HepG2 (cell line): ENCODE data around the gene RCCD1. TPM values are rescaled to one million over a fixed set of nuclear protein-coding genes. Genes with fewer than 3 reads are reported as not detected.
A peak's percentile ranks its signal among the peaks of the same experiment; 100 is the strongest.

Experiments
- ATF3 ChIP-seq: sonication (generic); formaldehyde crosslinking; IDR thresholded peaks from 2 replicates; pipeline ENCODE4 v1.4.0; 2020; ENCODE audit warnings: missing genetic modification reagents
- KLF13 ChIP-seq: sonication (generic); formaldehyde crosslinking; IDR thresholded peaks from 2 replicates; pipeline ENCODE4 v1.4.0; 2020; ENCODE audit warnings: mild to moderate bottlenecking, missing genetic modification reagents
- MAFF ChIP-seq: IDR thresholded peaks from 2 replicates; pipeline ENCODE4 v1.6.1; 2011; ENCODE audit warnings: low read depth, low read length, improper control_type of control experiment
- MNT ChIP-seq: fragments of 450-650 bp; IDR thresholded peaks from 2 replicates; pipeline ENCODE4 v1.6.1; 2016
- MTA3 ChIP-seq: sonication (generic); formaldehyde crosslinking; IDR thresholded peaks from 2 replicates; pipeline ENCODE4 v1.4.0; 2020; ENCODE audit warnings: missing genetic modification reagents
- NFE2 ChIP-seq: sonication (generic); formaldehyde crosslinking; IDR thresholded peaks from 2 replicates; pipeline ENCODE4 v1.4.0; 2020; ENCODE audit warnings: missing genetic modification reagents
- REL ChIP-seq: sonication (generic); formaldehyde crosslinking; conservative IDR thresholded peaks from 2 replicates; pipeline ENCODE4 v1.8.0; 2022; ENCODE audit warnings: mild to moderate bottlenecking, missing genetic modification reagents, moderate library complexity
- SALL2 ChIP-seq: sonication (generic); formaldehyde crosslinking; IDR thresholded peaks from 2 replicates; pipeline ENCODE4 v1.8.1; 2023; ENCODE audit warnings: mild to moderate bottlenecking, missing genetic modification reagents, inconsistent platforms
- STAT6 ChIP-seq: sonication (generic); formaldehyde crosslinking; IDR thresholded peaks from 2 replicates; pipeline ENCODE4 v1.4.0; 2020; ENCODE audit warnings: missing genetic modification reagents, mild to moderate bottlenecking, borderline replicate concordance
- ZBTB14 ChIP-seq: sonication (generic); formaldehyde crosslinking; IDR thresholded peaks from 2 replicates; pipeline ENCODE4 v1.4.0; 2020; ENCODE audit warnings: missing genetic modification reagents
- ZNF101 ChIP-seq: sonication (generic); formaldehyde crosslinking; IDR thresholded peaks from 2 replicates; pipeline ENCODE4 v1.4.0; 2020; ENCODE audit warnings: mild to moderate bottlenecking, low read depth, missing genetic modification reagents, borderline replicate concordance
- ZNF230 ChIP-seq: sonication (generic); formaldehyde crosslinking; IDR thresholded peaks from 2 replicates; pipeline ENCODE4 v1.4.0; 2020; ENCODE audit warnings: mild to moderate bottlenecking, missing genetic modification reagents
- ZNF235 ChIP-seq: sonication (generic); formaldehyde crosslinking; IDR thresholded peaks from 2 replicates; pipeline ENCODE4 v1.8.1; 2023; ENCODE audit warnings: mild to moderate bottlenecking, missing genetic modification reagents, borderline replicate concordance
- ZNF362 ChIP-seq: sonication (generic); formaldehyde crosslinking; IDR thresholded peaks from 2 replicates; pipeline ENCODE4 v1.4.0; 2020; ENCODE audit warnings: missing genetic modification reagents, mild to moderate bottlenecking, borderline replicate concordance
- ZNF512B ChIP-seq: sonication (generic); formaldehyde crosslinking; IDR thresholded peaks from 2 replicates; pipeline ENCODE4 v1.5.1; 2020; ENCODE audit warnings: missing genetic modification reagents, mild to moderate bottlenecking, borderline replicate concordance
- ZNF549 ChIP-seq: sonication (generic); formaldehyde crosslinking; IDR thresholded peaks from 2 replicates; pipeline ENCODE4 v1.5.0; 2020; ENCODE audit warnings: missing genetic modification reagents
- polyA plus RNA-seq, 8 experiments: library from polyadenylated mRNA; depleted of rRNA in 3 of 8; stranded (reverse) in 7 of 8; unstranded in 1 of 8; fragments of >200 nt; fragmentation: Illumina TruSeq in 4 of 8; extraction: Trizol in 4 of 8; gene quantifications; 2 replicates each; pipeline versions ENCODE4 v1.2.1 to v1.2.3, GENCODE V29; 2011 to 2016; ENCODE audit warnings: low read depth in 4 of 8, missing spikeins in 1 of 8, mixed read lengths in 1 of 8; ENCODE audit not compliant: insufficient read depth in 1 of 8
- total RNA-seq, 5 experiments: library from RNA; depleted of rRNA; stranded (reverse); fragments of >200 nt; fragmentation: Illumina TruSeq; extraction: Trizol; gene quantifications; 2 replicates each; pipeline ENCODE4 v1.2.3, GENCODE V29; 2016; ENCODE audit warnings: low read depth in 1 of 5

The RCCD1 gene
- total and polyA plus RNA-seq, 2 of the 13 experiments (the other 11 are each of a cell fraction or from before 2014, with no cell fraction given) = 14.1 to 15.1 TPM

GRCh38 chr15:90931828-90932659 lies 22.6 kb upstream of the RCCD1 start, which contains the start of gene HDDC3 (continued):
- no peak for TF ChIP-seq MAFF
- TF ChIP-seq MNT = no peak
- no peak for TF ChIP-seq ZNF235
- peak; percentile 34 for TF ChIP-seq ATF3 (CRISPR knock-in tag)
- no peak for TF ChIP-seq REL
- TF ChIP-seq KLF13 (CRISPR knock-in tag) = no peak
- no peak for TF ChIP-seq ZNF101 (CRISPR knock-in tag)
- no peak for TF ChIP-seq NFE2 (CRISPR knock-in tag)
- TF ChIP-seq ZNF512B (CRISPR knock-in tag) = no peak
- no peak; the same call in 1 of the 2 replicates for TF ChIP-seq STAT6 (CRISPR knock-in tag)
- TF ChIP-seq ZBTB14 (CRISPR knock-in tag) = no peak
- TF ChIP-seq ZNF362 (CRISPR knock-in tag) = no peak
- peak; percentile 93 for TF ChIP-seq SALL2 (CRISPR knock-in tag)
- TF ChIP-seq ZNF549 (CRISPR knock-in tag) = no peak
- TF ChIP-seq MTA3 (CRISPR knock-in tag) = no peak
- TF ChIP-seq ZNF230 (CRISPR knock-in tag) = no peak; the same call in 1 of the 2 replicates
